NB4 (cell line): ENCODE results near the gene ABHD10.

Experiments used
- MYC ChIP-seq: IDR thresholded peaks from 2 replicates; pipeline ENCODE4 v1.6.1; 2011; ENCODE audit warnings: low read depth, low read length
- POLR2A ChIP-seq: IDR thresholded peaks from 2 replicates; pipeline ENCODE4 v1.6.1; 2011; ENCODE audit warnings: mild to moderate bottlenecking; ENCODE audit not compliant: insufficient read length; ENCODE audit errors: extremely low read depth
- TF ChIP-seq, protein P1 (sequence below): IDR thresholded peaks from one replicate; pipeline ENCODE4 v1.5.1; 2012; ENCODE audit warnings: low read depth, low read length
- TF ChIP-seq, protein P2 (sequence below): IDR thresholded peaks from 2 replicates; pipeline ENCODE4 v1.6.1; 2011; ENCODE audit warnings: low read depth, low read length

DNA sequence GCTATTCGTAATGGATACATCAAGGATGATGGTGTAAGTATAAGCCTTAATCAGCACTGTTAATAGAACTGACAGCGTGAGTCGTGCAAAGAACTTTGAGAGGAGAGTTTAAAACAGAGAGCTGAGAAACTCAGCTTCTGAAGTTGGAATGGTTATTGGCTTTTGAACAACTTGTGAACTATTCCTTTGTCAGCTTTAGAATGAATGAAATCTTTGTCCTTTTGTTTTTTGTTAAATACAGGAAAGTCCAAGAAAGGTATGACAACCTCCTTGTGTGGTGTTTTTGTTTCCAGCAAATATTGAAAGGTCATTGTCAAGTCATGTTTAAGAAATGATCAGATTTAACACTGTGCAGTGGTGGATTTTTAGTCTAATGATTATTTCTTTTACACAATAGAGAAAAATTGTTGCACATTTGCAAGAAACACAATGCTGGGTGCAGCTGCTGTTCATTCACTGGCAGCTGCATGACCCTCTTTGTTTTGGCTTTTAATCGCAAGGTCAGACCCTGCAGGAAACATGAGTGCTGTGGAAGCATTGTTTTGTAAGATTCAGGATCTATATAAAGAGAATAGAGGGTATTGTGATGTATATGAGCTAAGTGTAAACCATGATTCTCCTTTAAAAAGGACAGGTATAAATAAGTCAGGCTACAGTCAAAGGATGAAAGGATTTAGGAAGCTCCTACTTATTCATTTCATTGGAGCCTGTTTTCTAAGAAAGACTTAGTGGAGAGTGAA, 21.7 kb upstream of the ABHD10 start:
- TF ChIP-seq POLR2A (no peak), MYC (no peak)
- TF ChIP-seq, protein P1, sequence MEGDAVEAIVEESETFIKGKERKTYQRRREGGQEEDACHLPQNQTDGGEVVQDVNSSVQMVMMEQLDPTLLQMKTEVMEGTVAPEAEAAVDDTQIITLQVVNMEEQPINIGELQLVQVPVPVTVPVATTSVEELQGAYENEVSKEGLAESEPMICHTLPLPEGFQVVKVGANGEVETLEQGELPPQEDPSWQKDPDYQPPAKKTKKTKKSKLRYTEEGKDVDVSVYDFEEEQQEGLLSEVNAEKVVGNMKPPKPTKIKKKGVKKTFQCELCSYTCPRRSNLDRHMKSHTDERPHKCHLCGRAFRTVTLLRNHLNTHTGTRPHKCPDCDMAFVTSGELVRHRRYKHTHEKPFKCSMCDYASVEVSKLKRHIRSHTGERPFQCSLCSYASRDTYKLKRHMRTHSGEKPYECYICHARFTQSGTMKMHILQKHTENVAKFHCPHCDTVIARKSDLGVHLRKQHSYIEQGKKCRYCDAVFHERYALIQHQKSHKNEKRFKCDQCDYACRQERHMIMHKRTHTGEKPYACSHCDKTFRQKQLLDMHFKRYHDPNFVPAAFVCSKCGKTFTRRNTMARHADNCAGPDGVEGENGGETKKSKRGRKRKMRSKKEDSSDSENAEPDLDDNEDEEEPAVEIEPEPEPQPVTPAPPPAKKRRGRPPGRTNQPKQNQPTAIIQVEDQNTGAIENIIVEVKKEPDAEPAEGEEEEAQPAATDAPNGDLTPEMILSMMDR, result no peak
- TF ChIP-seq, protein P2, sequence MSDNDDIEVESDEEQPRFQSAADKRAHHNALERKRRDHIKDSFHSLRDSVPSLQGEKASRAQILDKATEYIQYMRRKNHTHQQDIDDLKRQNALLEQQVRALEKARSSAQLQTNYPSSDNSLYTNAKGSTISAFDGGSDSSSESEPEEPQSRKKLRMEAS, result no peak
